Mucosa of rectum (tissue), 2 donors: Measurements from ENCODE around the gene CCSER2.
"Not testable (repeated sequence)": the region's sequence is repeated elsewhere in the genome, so short reads cannot be mapped to it uniquely, and the experiment has no call there.

Source experiments
- H3K27ac ChIP-seq, 2 donors: one replicate each; pipeline ENCODE4 v1.7.0; 2013; ENCODE audit warnings: inconsistent platforms in 2 of 2, low read depth in 2 of 2, low read length in 2 of 2
- H3K27me3 ChIP-seq, 2 donors: one replicate each; pipeline ENCODE4 v1.7.0; 2013; ENCODE audit warnings: low read length in 2 of 2; ENCODE audit not compliant: control insufficient read depth in 2 of 2, insufficient read depth in 2 of 2
- H3K36me3 ChIP-seq, 2 donors: one replicate each; pipeline ENCODE4 v1.7.0; 2013; ENCODE audit warnings: low read length in 2 of 2; ENCODE audit not compliant: control insufficient read depth in 2 of 2, insufficient read depth in 2 of 2
- H3K4me1 ChIP-seq, 2 donors: one replicate each; pipeline ENCODE4 v1.7.0; 2013; ENCODE audit warnings: low read length in 2 of 2, mild to moderate bottlenecking in 1 of 2; ENCODE audit not compliant: control insufficient read depth in 2 of 2, insufficient read depth in 2 of 2
- H3K4me3 ChIP-seq, 2 donors: one replicate each; pipeline ENCODE4 v1.7.0; 2013; ENCODE audit warnings: low read length in 2 of 2
- H3K9ac ChIP-seq, 2 donors: one replicate each; pipeline ENCODE4 v1.7.0; 2013; ENCODE audit warnings: low read length in 2 of 2, low read depth in 1 of 2, mild to moderate bottlenecking in 1 of 2
- H3K9me3 ChIP-seq, 2 donors: one replicate each; pipeline ENCODE4 v1.7.0; 2013; ENCODE audit warnings: low read length in 2 of 2; ENCODE audit not compliant: control insufficient read depth in 2 of 2
- donor health status: healthy.
- donor health status: Normal muscosa, but diverticular disease.

The CCSER2 gene

DNA sequence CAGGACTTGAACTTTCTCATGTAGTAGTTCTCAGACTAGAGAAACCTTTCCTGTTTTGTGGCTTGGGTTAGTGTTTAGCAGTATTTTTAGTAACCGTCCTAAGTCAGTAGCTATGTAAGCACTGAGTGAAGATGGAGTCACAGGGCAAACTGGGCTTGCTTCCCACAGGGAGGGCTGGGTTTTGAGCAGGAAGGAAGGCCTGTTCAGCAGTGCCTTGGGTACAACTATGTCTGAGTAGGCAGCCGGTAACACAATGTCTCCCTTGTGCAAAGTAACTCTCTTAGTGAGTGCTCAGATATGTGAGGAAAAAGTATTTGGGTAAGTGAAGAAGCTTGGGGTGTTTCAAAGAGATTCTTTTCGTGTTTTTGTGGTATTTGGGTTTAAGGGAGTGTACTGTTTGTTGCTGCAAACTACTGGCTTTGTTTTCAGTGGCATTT lies 96.4 kb downstream of the CCSER2 start:
- Histone ChIP-seq H3K27ac (peak overlapping the region; percentile 59 to 70), H3K4me1 (peaks cover 0 to 11% of the 10 kb centered on the region in 2 donors), H3K9ac (peak overlapping the region; percentile 38 to 57), H3K4me3 (peak overlapping the region in 1 of 2 donors; percentile 23), H3K27me3 (no peaks in the 10 kb centered on the region), H3K36me3 (peaks cover 2% of the 10 kb centered on the region in 2 donors), H3K9me3 (no peaks in the 10 kb centered on the region)

DNA sequence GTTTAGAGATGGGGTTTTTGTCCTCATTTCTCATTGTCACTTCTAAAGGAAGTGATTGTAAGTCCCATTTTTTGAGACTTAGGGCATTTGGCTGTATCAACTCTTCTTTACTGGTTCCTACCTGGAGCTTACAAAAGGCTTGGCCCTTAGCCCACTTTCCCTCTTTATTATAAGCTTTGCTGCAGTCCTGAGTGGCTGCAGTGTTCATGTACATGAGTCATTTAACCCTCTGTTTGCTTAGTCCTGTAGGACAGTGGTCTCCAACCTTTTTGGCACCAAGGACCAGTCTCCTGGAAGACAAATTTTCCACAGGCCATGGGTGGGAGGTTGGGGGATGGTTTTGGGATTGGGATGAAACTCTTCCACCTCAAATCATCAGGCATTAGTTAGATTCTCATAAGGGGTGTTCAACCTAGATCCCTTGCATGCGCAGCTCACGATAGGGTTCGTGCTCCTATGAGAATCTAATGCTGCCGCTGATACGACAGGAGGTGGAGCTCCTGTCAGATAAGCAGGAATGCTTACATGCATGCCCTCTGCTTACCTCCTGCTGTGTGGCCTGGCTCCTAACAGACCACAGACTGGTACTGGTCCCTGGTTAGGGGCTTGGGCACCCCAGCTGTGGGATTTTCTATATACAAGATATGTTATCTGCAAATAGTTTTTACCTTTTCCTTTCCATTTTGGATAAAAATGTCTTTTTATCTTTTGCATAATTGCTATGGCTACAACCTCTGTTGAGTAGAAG lies 99.7 kb downstream of the CCSER2 start:
- Histone ChIP-seq H3K9me3 (no peaks in the 10 kb centered on the region), H3K4me1 (peaks cover 0 to 11% of the 10 kb centered on the region in 2 donors), H3K27ac (no peak overlapping the region), H3K36me3 (peaks cover 2% of the 10 kb centered on the region in 2 donors), H3K9ac (no peak overlapping the region), H3K27me3 (no peaks in the 10 kb centered on the region), H3K4me3 (no peak overlapping the region)

DNA sequence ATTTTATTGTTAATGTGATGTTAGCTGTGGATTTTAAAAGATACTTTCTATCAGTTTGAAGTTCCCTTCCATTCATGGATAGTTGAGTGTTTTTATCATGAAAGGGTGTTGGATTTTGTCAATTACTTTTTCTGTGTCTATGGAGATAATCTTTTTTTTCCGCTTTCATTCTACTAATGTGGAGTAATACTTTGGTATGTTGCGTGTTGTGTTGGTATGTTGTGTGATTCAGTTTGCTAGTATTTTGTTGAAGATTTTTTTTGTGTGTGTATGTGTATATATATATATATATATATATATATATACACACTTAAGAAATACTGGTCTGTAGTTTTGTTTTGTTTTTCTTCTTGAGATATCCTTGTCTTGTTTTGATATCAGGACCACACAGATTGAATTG lies 100.3 kb downstream of the CCSER2 start:
- H3K27ac ChIP-seq = no peak overlapping the region
- H3K4me3 ChIP-seq = no peak overlapping the region
- no peaks in the 10 kb centered on the region for H3K27me3 ChIP-seq
- peaks cover 0 to 11% of the 10 kb centered on the region in 2 donors for H3K4me1 ChIP-seq
- H3K36me3 ChIP-seq = peaks cover 2% of the 10 kb centered on the region in 2 donors
- no peak overlapping the region for H3K9ac ChIP-seq
- H3K9me3 ChIP-seq = no peaks in the 10 kb centered on the region

DNA sequence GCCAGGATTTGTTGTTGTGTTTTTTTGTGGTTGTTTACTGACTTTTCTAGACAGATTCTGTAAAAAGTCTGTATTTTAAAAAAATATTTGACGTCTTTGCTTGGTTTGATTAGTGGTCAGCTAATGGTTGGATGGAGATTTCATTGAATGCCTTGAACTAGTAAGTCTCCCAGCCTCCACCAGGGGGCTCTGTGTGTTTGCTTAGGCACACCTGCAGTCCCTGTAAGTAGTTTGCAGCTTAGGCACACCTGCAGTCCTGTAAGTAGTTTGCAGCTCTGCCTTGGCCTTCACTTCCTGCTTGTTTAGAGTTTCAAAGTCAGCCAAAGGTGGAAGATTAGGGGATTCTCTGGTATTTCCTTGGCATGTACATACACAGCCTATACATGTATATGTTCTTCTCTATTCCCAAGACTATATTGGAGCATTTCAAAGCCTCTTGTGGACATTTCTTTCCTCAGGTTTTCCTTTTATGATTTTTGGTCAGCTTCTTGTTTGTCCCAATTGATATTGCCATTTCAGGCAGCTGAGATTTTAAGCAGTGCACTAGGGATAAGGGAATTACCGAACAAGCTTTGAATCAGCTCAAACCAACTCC lies 101.6 kb downstream of the CCSER2 start:
- H3K9me3 ChIP-seq = no peaks in the 10 kb centered on the region
- no peak overlapping the region for H3K4me3 ChIP-seq
- H3K27me3 ChIP-seq = no peaks in the 10 kb centered on the region
- H3K27ac ChIP-seq = no peak overlapping the region
- H3K4me1 ChIP-seq = peaks cover 0 to 7% of the 10 kb centered on the region in 2 donors
- H3K9ac ChIP-seq = no peak overlapping the region
- peaks cover 2% of the 10 kb centered on the region in 2 donors for H3K36me3 ChIP-seq

DNA sequence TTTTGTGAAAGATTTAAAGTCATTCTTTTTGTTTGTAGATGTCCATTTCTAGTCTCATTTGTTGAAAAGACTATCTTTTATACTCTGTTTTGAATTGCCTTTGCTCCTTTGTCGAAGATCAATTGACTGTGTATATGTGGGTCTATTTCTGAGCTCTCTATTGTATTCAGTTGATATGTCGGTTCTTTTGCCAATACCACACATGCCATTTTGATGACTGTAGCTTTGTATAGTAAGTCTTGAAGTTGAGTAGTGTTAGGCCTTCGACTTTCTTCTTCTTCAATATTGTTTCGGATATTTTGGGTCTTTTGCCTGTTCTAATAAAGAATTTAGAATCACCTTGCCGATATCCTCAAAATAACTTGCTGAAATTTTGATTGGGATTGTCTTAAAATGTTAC lies 104.5 kb downstream of the CCSER2 start:
- no peaks in the 10 kb centered on the region for H3K9me3 ChIP-seq
- H3K27me3 ChIP-seq = no peaks in the 10 kb centered on the region
- no peaks in the 10 kb centered on the region for H3K4me1 ChIP-seq
- no peak overlapping the region for H3K27ac ChIP-seq
- no peaks in the 10 kb centered on the region for H3K36me3 ChIP-seq
- no peak overlapping the region for H3K9ac ChIP-seq
- no peak overlapping the region for H3K4me3 ChIP-seq

DNA sequence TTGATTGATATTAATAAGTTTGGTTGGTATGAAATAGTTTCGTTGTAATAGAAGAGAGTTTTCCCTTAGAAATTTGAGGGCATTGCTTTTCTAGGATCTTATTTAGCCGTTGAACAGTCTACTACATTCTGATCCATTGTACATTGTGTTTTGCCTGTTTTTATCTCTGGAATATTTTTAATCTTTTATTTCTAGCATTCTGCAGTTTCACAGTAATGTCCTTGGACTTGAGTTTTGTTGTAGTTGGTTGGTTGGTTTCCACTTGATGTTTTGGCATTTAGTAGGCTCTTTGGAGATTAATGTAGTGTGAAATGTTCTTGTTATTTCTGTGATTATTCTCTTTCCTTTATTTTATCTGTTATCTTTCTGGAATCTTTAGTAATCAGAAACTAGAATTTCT lies 112.4 kb downstream of the CCSER2 start:
- no peak overlapping the region for H3K4me3 ChIP-seq
- H3K4me1 ChIP-seq = no peaks in the 10 kb centered on the region
- no peak overlapping the region for H3K9ac ChIP-seq
- H3K36me3 ChIP-seq = peaks cover 0 to 8% of the 10 kb centered on the region in 2 donors
- H3K9me3 ChIP-seq = no peaks in the 10 kb centered on the region
- no peaks in the 10 kb centered on the region for H3K27me3 ChIP-seq
- no peak overlapping the region for H3K27ac ChIP-seq

DNA sequence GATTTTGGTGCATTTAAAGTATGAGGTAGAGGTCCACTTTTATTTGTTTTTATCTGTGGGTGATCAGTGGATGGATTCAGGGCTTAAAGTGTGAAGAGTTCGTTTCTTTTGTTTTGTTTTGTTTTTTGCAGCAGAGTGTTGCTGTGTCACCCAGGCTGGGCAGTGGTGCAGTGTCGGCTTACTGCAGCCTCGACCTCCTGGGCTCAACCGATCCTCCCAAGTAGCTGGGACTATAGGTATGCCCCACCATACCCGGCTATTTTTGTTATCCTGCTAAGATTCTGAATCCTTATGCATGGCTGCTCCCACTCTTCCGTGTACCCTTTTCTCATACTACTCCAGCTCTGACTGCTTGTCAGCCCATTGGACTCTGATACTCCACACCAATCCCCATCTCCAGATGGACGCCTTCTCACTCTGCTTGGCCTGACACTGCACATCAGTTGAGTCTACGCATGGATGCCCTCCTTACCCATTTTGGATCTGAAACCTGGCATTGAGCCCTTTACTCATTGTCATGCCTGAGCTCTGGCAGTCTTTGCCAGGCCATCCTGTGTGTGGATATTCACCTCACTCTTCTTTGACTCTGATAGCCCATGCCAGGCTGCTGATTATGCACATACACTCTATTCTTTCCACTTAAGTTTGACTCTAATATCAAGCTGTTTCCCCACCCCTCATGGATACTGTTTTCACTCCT lies 119.5 kb downstream of the CCSER2 start:
- Histone ChIP-seq H3K9ac (no peak overlapping the region), H3K27me3 (no peaks in the 10 kb centered on the region), H3K9me3 (no peaks in the 10 kb centered on the region), H3K27ac (no peak overlapping the region), H3K4me3 (no peak overlapping the region), H3K4me1 (no peaks in the 10 kb centered on the region), H3K36me3 (peaks cover 5 to 7% of the 10 kb centered on the region in 2 donors)

DNA sequence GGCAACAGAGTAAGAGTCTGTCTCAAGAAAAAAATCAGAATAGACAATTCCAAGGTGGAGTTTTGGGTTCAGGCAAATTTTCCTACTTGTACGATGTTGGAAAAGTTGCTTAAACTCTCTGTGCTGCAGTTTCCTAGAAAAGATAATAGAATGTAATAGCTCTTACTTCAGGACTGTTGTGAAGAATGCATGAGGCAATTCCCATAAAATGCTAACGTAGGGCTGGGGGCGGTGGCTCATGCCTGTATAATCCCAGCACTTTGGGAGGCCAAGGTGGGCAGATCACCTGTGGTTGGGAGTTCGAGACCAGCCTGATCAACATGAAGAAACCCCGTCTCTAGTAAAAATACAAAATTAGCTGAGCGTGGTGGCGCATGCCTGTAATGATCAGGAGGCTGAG lies 121.0 kb downstream of the CCSER2 start:
- H3K9me3 ChIP-seq, H3K4me3 ChIP-seq, H3K27me3 ChIP-seq, H3K36me3 ChIP-seq, H3K27ac ChIP-seq, H3K9ac ChIP-seq, H3K4me1 ChIP-seq: not testable (repeated sequence)

DNA sequence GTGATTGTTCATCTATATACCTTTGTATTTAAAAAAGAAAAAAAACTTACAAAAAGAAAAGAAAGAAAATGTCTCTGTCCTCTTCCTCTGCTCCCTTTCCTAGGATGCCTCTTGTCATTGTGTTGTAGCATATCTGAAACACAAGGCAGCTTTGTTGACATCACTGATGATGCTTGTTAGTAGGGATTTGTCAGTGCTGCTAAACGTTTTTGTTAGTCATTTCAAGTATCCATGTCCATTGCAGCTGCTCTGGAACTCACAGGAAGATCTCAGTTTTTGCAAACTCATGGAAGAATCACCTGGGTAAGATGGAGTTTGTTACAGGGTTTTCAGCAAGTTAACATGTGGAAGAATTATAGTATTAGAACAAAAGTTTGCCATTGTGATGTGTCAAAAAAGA lies 123.6 kb downstream of the CCSER2 start:
- Histone ChIP-seq H3K36me3 (peaks cover 7 to 8% of the 10 kb centered on the region in 2 donors), H3K27me3 (no peaks in the 10 kb centered on the region), H3K9me3 (no peaks in the 10 kb centered on the region), H3K4me1 (no peaks in the 10 kb centered on the region), H3K4me3 (no peak overlapping the region), H3K9ac (no peak overlapping the region), H3K27ac (no peak overlapping the region)

DNA sequence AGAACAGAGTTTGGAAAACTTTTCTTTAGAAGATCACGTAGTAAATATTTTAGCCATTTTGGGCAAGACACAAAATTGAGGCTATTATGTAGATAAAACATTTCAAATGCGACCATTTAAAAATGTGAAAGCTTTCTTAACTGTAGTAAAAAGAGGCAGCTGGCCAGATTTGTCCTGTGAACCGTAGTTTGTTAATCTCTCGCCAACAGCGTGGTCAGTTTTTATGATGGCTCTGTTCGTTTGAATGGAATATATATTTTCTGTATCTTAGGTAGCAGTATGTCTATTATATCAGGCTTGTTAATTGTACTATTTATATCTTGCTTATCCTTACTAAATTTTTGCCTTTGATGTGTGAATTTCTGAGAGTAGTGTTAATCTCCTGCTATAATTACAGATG lies 124.9 kb downstream of the CCSER2 start:
- H3K27ac ChIP-seq = no peak overlapping the region
- H3K4me3 ChIP-seq = no peak overlapping the region
- H3K36me3 ChIP-seq = peaks cover 3% of the 10 kb centered on the region in 2 donors
- no peak overlapping the region for H3K9ac ChIP-seq
- H3K4me1 ChIP-seq = no peaks in the 10 kb centered on the region
- H3K9me3 ChIP-seq = no peaks in the 10 kb centered on the region
- no peaks in the 10 kb centered on the region for H3K27me3 ChIP-seq
